Tibial nerve (tissue), 3 donors: Measurements from ENCODE around the gene UGT1A1.

ENCODE experiments used
- CTCF ChIP-seq, 5 experiments: fragments of 200-600 bp in 3 of 5; fragments of 450-650 bp in 2 of 5; sonication (generic) in 3 of 5; IDR thresholded peaks; one replicate each; pipeline ENCODE4 v1.5.1; 2016 to 2019; ENCODE audit warnings: antibody characterized with exemption in 5 of 5, mild to moderate bottlenecking in 3 of 5, moderate library complexity in 2 of 5
- POLR2A ChIP-seq, 2 donors: fragments of 450-650 bp; IDR thresholded peaks; one replicate each; pipeline ENCODE4 v1.6.1; 2017; ENCODE audit warnings: antibody characterized with exemption in 2 of 2, mild to moderate bottlenecking in 2 of 2, moderate library complexity in 2 of 2

- no peak for TF ChIP-seq CTCF (IDR thresholded peaks at IDR 0.05)
- no peak for TF ChIP-seq POLR2A (IDR thresholded peaks at IDR 0.05)
These were observed 8.0 kb downstream of the UGT1A1 start for GRCh38 chr2:233768076-233768475.
